ENCODE measurements around the gene SGK1.

The SGK1 gene

DNA sequence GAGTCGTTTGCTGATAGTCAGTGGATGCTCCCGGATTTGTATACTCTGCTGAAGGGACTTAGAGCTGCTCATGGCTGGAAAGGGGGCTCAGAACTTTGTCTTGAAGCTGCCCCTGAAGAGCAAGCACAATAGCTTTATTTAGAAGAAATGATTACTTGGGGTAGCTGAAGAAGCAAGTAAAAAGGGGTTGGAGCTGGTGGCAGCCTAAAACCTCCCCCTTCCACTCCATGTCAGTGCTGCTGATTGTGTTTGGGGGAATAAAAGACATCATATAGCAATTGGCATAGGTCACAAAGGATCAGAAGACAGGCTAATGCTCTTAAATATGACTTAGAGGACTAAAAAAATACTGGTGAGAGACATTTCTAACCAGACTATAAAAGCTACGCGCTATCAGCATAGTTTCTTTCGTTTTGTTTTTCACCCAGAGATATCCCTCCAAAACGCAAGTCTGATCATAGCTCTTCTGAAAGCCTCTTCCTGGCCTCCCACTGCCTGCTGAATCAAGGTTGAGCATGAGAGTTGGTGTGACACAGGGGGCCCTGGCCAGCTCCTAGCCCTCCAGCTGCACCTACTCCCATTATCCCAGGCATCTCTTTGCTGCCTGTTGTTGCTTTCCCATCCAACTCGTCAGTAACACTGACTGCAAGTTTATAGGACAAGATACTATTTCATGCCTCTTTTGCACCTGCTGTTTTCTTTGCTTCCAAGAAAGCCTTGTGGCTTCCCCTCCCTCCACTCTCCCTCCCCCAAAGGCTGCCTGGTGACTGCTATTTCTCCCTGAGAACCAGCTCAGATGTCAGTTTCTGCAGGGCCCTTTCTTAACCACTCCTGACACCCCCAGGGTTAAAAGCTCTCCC, 33.9 kb upstream of the SGK1 start:
- Histone ChIP-seq H4K12ac (ENCODE audit: low read depth, low read length) (no peak overlapping the region), H3K79me1 (ENCODE audit: low read length) (no peaks in the 10 kb centered on the region), H3K4me1 (ENCODE audit: control insufficient read depth in 1 of 2, insufficient read depth in 2 of 2, low read length in 2 of 2) (peaks cover 4% of the 10 kb centered on the region in 2 experiments), H4K91ac (ENCODE audit: low read depth, low read length) (no peak overlapping the region), H3K27ac (ENCODE audit: low read depth, low read length) (no peak overlapping the region), H2BK12ac (ENCODE audit: low read length) (no peak overlapping the region), H2BK5ac (ENCODE audit: low read depth, low read length, poor library complexity) (no peak overlapping the region), H2AK5ac (ENCODE audit: low read length) (no peak overlapping the region), H3K27me3 (ENCODE audit: insufficient read depth, low read length) (no peaks in the 10 kb centered on the region), H3K9ac (ENCODE audit: low read length) (no peak overlapping the region), H4K8ac (ENCODE audit: low read depth, low read length) (no peak overlapping the region), H3K18ac (ENCODE audit: low read length) (no peak overlapping the region), H3K14ac (ENCODE audit: low read length) (no peak overlapping the region), H3K4me3 (ENCODE audit: low read depth, low read length) (no peak overlapping the region), H3K79me2 (ENCODE audit: control insufficient read depth, insufficient read depth, low read length, poor library complexity) (no peaks in the 10 kb centered on the region), H3K9me3 (ENCODE audit: insufficient read depth, low read depth, low read length) (no peaks in the 10 kb centered on the region), H3K23ac (ENCODE audit: low read length) (no peak overlapping the region), H3K4ac (ENCODE audit: low read depth, low read length) (no peak overlapping the region), H2AFZ (ENCODE audit: insufficient read depth, low read length, poor library complexity) (no peak overlapping the region), H2BK120ac (ENCODE audit: insufficient read depth, low read length, poor library complexity) (peak overlapping the region; percentile 1), H3K4me2 (ENCODE audit: low read length) (no peak overlapping the region), H3K36me3 (ENCODE audit: control insufficient read depth in 1 of 2, insufficient read depth in 2 of 2, low read length in 2 of 2) (no peaks in the 10 kb centered on the region)
- DNase-seq, result no peak
- no CpG with 5 or more reads among the region's 7 CpGs for WGBS (ENCODE audit: extremely low coverage, insufficient coverage, insufficient read length)

DNA sequence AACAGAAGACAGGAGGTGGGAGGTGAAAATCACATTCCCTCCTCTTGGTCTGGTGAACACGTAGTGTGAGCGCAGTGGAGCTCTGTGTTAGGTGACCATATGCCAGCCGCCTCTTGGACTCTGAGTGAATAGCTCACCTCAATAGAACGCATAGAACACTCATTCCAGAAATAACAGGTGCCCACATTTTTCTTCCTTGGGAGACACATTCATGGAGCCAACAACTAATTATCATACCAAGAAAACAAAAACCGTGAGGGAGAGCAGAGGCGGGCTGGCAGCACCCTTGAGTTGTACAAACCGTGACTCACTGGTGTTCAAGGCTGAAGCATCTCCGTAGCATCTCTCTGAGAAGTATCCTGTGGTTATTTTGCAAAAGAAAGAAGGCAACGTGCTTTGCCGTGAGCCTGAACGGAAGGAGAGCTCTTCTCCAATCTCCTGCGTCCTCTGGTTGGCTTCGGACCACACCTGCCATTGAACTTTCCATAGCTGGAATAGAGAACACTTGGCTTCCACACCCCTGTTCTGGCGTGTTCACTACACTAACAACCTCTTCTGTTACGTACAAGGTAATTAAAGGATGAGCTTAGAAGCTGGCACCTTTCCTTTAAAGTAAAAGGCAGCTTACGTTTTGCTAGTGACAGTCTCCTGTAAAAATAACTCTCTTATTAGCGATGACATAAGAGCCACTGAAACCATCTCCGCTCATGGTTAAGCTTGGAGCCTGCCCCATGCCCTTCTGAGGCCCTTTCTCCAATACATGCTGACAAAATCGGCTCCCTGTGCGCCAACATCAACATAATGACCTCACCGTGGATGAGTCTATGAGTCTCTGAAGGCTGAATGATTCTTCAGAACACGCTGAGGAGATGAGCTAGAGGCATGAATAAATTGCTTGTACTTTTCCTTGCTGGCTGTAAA, 30.2 kb upstream of the SGK1 start:
- Histone ChIP-seq H4K91ac (ENCODE audit: low read depth, low read length) (no peak overlapping the region), H3K23ac (ENCODE audit: low read length) (no peak overlapping the region), H3K27ac (ENCODE audit: low read depth, low read length) (no peak overlapping the region), H3K4me3 (ENCODE audit: low read depth, low read length) (no peak overlapping the region), H3K4me1 (ENCODE audit: control insufficient read depth in 1 of 2, insufficient read depth in 2 of 2, low read length in 2 of 2) (peaks cover 4% of the 10 kb centered on the region in 2 experiments), H3K79me2 (ENCODE audit: control insufficient read depth, insufficient read depth, low read length, poor library complexity) (no peaks in the 10 kb centered on the region), H3K9me3 (ENCODE audit: insufficient read depth, low read depth, low read length) (no peaks in the 10 kb centered on the region), H3K9ac (ENCODE audit: low read length) (no peak overlapping the region), H3K18ac (ENCODE audit: low read length) (no peak overlapping the region), H2BK5ac (ENCODE audit: low read depth, low read length, poor library complexity) (no peak overlapping the region), H3K14ac (ENCODE audit: low read length) (no peak overlapping the region), H2BK12ac (ENCODE audit: low read length) (no peak overlapping the region), H3K4ac (ENCODE audit: low read depth, low read length) (no peak overlapping the region), H4K12ac (ENCODE audit: low read depth, low read length) (no peak overlapping the region), H3K4me2 (ENCODE audit: low read length) (no peak overlapping the region), H3K27me3 (ENCODE audit: insufficient read depth, low read length) (no peaks in the 10 kb centered on the region), H3K36me3 (ENCODE audit: control insufficient read depth in 1 of 2, insufficient read depth in 2 of 2, low read length in 2 of 2) (no peaks in the 10 kb centered on the region), H3K79me1 (ENCODE audit: low read length) (no peaks in the 10 kb centered on the region), H4K8ac (ENCODE audit: low read depth, low read length) (no peak overlapping the region), H2BK120ac (ENCODE audit: insufficient read depth, low read length, poor library complexity) (no peak overlapping the region), H2AFZ (ENCODE audit: insufficient read depth, low read length, poor library complexity) (no peak overlapping the region), H2AK5ac (ENCODE audit: low read length) (no peak overlapping the region)
- no peak for DNase-seq
- WGBS (ENCODE audit: extremely low coverage, insufficient coverage, insufficient read length), result no CpG with 5 or more reads among the region's 22 CpGs

DNA sequence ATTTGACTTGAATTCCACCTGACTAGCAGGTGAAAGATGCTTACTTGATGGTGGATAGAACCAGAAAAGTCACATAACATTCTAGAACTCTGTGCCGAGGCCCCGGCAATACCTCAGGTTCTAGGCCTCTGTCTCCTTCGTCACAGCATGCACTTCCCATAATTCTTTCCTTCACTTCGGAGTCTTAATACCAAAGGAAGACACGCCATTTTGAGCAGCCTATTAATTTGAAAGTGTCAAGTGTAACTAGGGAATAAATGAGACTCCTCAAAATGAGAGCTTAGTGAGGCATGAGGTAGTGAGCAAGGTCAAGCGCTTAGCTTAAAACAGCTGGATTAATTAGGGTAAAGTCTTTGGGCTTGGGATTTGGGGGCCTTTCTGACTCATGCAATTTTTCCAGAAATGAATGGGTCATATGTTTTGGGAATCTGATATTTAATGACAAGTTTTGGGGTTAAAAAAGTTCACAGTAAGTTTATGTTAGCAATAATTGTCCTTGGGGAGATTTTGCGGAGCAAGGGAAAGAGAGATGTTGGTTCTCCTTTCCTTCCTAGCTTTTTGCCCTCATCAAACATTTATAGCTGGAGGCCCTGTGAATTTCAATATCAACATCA, 29.1 kb upstream of the SGK1 start:
- Histone ChIP-seq H3K9ac (ENCODE audit: low read length) (no peak overlapping the region), H4K91ac (ENCODE audit: low read depth, low read length) (no peak overlapping the region), H2AK5ac (ENCODE audit: low read length) (no peak overlapping the region), H2BK5ac (ENCODE audit: low read depth, low read length, poor library complexity) (no peak overlapping the region), H3K36me3 (ENCODE audit: control insufficient read depth in 1 of 2, insufficient read depth in 2 of 2, low read length in 2 of 2) (no peaks in the 10 kb centered on the region), H2BK120ac (ENCODE audit: insufficient read depth, low read length, poor library complexity) (no peak overlapping the region), H3K27ac (ENCODE audit: low read depth, low read length) (no peak overlapping the region), H3K23ac (ENCODE audit: low read length) (no peak overlapping the region), H3K79me2 (ENCODE audit: control insufficient read depth, insufficient read depth, low read length, poor library complexity) (no peaks in the 10 kb centered on the region), H3K4me3 (ENCODE audit: low read depth, low read length) (no peak overlapping the region), H3K9me3 (ENCODE audit: insufficient read depth, low read depth, low read length) (no peaks in the 10 kb centered on the region), H3K4me1 (ENCODE audit: control insufficient read depth in 1 of 2, insufficient read depth in 2 of 2, low read length in 2 of 2) (peaks cover 2% of the 10 kb centered on the region in 2 experiments), H3K79me1 (ENCODE audit: low read length) (no peaks in the 10 kb centered on the region), H3K14ac (ENCODE audit: low read length) (no peak overlapping the region), H3K18ac (ENCODE audit: low read length) (no peak overlapping the region), H2BK12ac (ENCODE audit: low read length) (no peak overlapping the region), H3K4me2 (ENCODE audit: low read length) (no peak overlapping the region), H4K12ac (ENCODE audit: low read depth, low read length) (no peak overlapping the region), H3K4ac (ENCODE audit: low read depth, low read length) (no peak overlapping the region), H2AFZ (ENCODE audit: insufficient read depth, low read length, poor library complexity) (no peak overlapping the region), H4K8ac (ENCODE audit: low read depth, low read length) (no peak overlapping the region), H3K27me3 (ENCODE audit: insufficient read depth, low read length) (no peaks in the 10 kb centered on the region)
- no peak for DNase-seq
- no CpG with 5 or more reads among the region's 7 CpGs for WGBS (ENCODE audit: extremely low coverage, insufficient coverage, insufficient read length)

DNA sequence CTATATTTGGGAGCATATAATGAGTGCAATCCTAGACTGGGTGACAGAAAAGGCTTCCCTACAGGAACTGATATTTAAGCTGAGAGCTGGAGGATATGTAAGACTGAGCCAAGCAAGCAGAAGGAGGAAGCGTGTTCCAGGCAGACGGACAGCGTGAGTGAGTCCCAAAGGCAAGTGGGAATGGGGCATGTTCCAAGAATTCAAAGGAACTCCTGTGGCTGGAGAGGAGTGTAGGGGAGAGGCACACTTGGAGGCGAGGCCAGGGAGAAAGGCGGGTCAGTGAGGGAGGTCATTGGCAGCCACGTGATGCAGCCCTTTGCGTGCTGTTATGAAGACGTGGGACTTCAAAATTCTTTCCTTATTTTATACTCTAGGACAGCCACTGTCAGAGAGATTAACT, 27.9 kb upstream of the SGK1 start:
- H3K79me2 ChIP-seq (ENCODE audit: control insufficient read depth, insufficient read depth, low read length, poor library complexity), result no peaks in the 10 kb centered on the region
- H3K9me3 ChIP-seq (ENCODE audit: insufficient read depth, low read depth, low read length), result no peaks in the 10 kb centered on the region
- no peak overlapping the region for H3K27ac ChIP-seq (ENCODE audit: low read depth, low read length)
- no peak overlapping the region for H3K14ac ChIP-seq (ENCODE audit: low read length)
- no peak overlapping the region for H3K18ac ChIP-seq (ENCODE audit: low read length)
- no peak for DNase-seq
- H2BK5ac ChIP-seq (ENCODE audit: low read depth, low read length, poor library complexity), result no peak overlapping the region
- no peak overlapping the region for H3K9ac ChIP-seq (ENCODE audit: low read length)
- H3K4me1 ChIP-seq (ENCODE audit: control insufficient read depth in 1 of 2, insufficient read depth in 2 of 2, low read length in 2 of 2), result no peaks in the 10 kb centered on the region
- no peaks in the 10 kb centered on the region for H3K27me3 ChIP-seq (ENCODE audit: insufficient read depth, low read length)
- no peak overlapping the region for H3K23ac ChIP-seq (ENCODE audit: low read length)
- H3K4ac ChIP-seq (ENCODE audit: low read depth, low read length), result no peak overlapping the region
- no peak overlapping the region for H3K4me3 ChIP-seq (ENCODE audit: low read depth, low read length)
- no peak overlapping the region for H2AFZ ChIP-seq (ENCODE audit: insufficient read depth, low read length, poor library complexity)
- H4K12ac ChIP-seq (ENCODE audit: low read depth, low read length), result no peak overlapping the region
- H3K79me1 ChIP-seq (ENCODE audit: low read length), result no peaks in the 10 kb centered on the region
- no peak overlapping the region for H4K8ac ChIP-seq (ENCODE audit: low read depth, low read length)
- H2AK5ac ChIP-seq (ENCODE audit: low read length), result no peak overlapping the region
- no CpG with 5 or more reads among the region's 8 CpGs for WGBS (ENCODE audit: extremely low coverage, insufficient coverage, insufficient read length)
- no peaks in the 10 kb centered on the region for H3K36me3 ChIP-seq (ENCODE audit: control insufficient read depth in 1 of 2, insufficient read depth in 2 of 2, low read length in 2 of 2)
- H4K91ac ChIP-seq (ENCODE audit: low read depth, low read length), result no peak overlapping the region
- no peak overlapping the region for H2BK12ac ChIP-seq (ENCODE audit: low read length)
- H3K4me2 ChIP-seq (ENCODE audit: low read length), result no peak overlapping the region
- no peak overlapping the region for H2BK120ac ChIP-seq (ENCODE audit: insufficient read depth, low read length, poor library complexity)
